Measurements from ENCODE around the gene LRRC17. TPM values are rescaled to one million over a fixed set of nuclear protein-coding genes. Genes with fewer than 3 reads are reported as not detected.

Gene LRRC17
- total RNA-seq, 1 experiment from 2014 or later, result 0.47 TPM

DNA sequence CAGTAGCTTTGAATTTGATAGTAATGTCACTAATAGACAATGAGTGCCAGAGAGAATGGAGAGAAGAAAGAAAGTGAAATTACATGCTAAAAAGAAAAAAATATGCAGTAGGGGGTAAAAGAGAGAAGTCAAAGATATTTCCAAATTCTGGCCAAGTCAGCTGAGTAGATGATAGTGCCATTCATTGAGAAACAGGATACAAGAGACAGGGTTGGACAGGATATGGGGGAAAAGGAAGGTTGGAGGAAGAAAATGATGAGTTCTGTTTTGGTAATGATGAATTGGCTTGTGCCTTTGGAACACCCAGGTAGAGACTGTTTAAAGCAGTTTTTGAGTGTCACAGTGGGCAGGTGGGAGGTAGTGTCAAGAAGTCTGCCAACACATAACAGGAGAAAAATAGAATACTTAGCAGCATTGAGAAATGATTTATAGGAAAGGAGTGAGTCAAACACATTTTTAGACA, 78.3 kb downstream of the LRRC17 start:
- Histone ChIP-seq H3K9me2 (ENCODE audit: insufficient read depth) (no peaks in the 10 kb centered on the region), H3K79me2 (ENCODE audit: insufficient read depth, low read length) (no peaks in the 10 kb centered on the region), H3K9ac (ENCODE audit: low read length) (peak overlapping the region; percentile 13; the same call in 1 of the 2 replicates), H3K27me3 (ENCODE audit: insufficient read depth, low read length) (no peaks in the 10 kb centered on the region), H3K4me1 (ENCODE audit: control insufficient read depth in 1 of 2, insufficient read depth in 2 of 2, low read length in 2 of 2) (peaks cover 40 to 42% of the 10 kb centered on the region in 2 experiments), H3K4me3 (replicated peaks in 1 of 2; ENCODE audit: low read depth in 1 of 2, low read length in 2 of 2) (peak overlapping the region in 1 of 2 experiments; percentile 28; a peak in 1 of 4 replicates), H3K36me3 (ENCODE audit: control insufficient read depth in 1 of 2, insufficient read depth in 2 of 2, low read length in 2 of 2) (no peaks in the 10 kb centered on the region), H4K20me1 (ENCODE audit: insufficient read depth) (no peaks in the 10 kb centered on the region), H3K4me2 (ENCODE audit: low read length) (peak overlapping the region; percentile 71), H3K27ac (ENCODE audit: low read depth, low read length) (peak overlapping the region; percentile 94), H2AFZ (ENCODE audit: low read depth, low read length, poor library complexity, severe bottlenecking) (peak overlapping the region; percentile 36), H3K9me3 (ENCODE audit: control insufficient read depth in 1 of 2, insufficient read depth in 1 of 2, low read depth in 1 of 2, low read length in 2 of 2) (no peaks in the 10 kb centered on the region)
- ChIA-PET POLR2A (no interaction called here), CTCF (no interaction called here), RAD21 (ENCODE audit: low non-redundant PET in 1 of 2, low total read pairs in 2 of 2, uncharacterized antibody in 2 of 2, unreplicated experiment in 2 of 2) (no interaction called here)
- TF ChIP-seq EGR1 (IDR thresholded peaks at IDR 0.05; ENCODE audit: low read depth), result no peak; the same call in 1 of the 2 replicates
- TF ChIP-seq SRF (IDR thresholded peaks at IDR 0.05; ENCODE audit: low read depth), result peak; percentile 24; the same call in 1 of the 2 replicates
- no peak for TF ChIP-seq EZH2phosphoT487 (IDR thresholded peaks at IDR 0.05; ENCODE audit: borderline replicate concordance)
- TF ChIP-seq CEBPB (IDR thresholded peaks at IDR 0.05; ENCODE audit: low read depth), result peak; percentile 9; the same call in 1 of the 2 replicates
- no peak for TF ChIP-seq SIN3A (IDR thresholded peaks at IDR 0.05; ENCODE audit: low read depth)
- TF ChIP-seq JUND (IDR thresholded peaks at IDR 0.05), result no peak
- TSS peak; percentile 75 for BruUV-seq (replicated peaks)
- ATAC-seq (peak; percentile 14), DNase-seq (ENCODE audit: low read depth, low spot score) (no peak)
- intact Hi-C loops (cut with micrococcal nuclease), result loop anchor here (1.0 kb wide), 1 partner anchor 13 kb away; no protein-coding TSS in a partner anchor

DNA sequence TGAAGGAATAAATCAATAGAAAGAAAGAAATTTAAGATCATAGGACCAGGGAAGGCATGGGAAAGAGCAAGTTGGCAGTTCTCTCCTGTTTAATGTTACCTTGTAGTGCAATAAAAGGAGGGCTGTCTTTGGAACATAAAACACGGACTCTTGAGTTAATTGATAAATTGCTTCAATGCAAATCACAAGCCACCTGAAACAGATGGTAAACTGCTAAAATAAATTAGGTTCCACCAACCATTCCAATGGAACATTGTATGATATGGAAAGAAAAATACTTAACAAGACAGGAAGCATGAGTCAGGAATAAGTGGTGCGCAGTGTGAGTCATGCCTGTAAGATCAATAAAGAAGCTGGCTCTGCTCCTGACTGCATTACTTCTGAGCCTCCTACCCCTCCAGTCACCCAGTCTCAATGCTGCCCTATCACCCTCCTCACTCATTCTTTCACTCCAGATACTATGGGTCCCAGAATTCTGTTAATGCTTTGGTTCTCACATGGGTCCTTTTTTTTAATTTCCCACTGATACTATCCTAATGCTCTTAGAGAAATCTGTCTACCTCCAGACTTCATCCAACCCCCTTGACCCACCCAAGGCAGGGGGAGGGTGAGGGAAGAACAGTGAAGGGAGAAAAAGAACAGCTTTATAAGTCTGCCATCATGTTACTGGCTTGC, 78.9 kb downstream of the LRRC17 start:
- Histone ChIP-seq H3K9ac (ENCODE audit: low read length) (peak overlapping the region; percentile 13), H2AFZ (ENCODE audit: low read depth, low read length, poor library complexity, severe bottlenecking) (peak overlapping the region; percentile 36), H3K9me3 (ENCODE audit: control insufficient read depth in 1 of 2, insufficient read depth in 1 of 2, low read depth in 1 of 2, low read length in 2 of 2) (no peaks in the 10 kb centered on the region), H3K27ac (ENCODE audit: low read depth, low read length) (peak overlapping the region; percentile 94), H3K9me2 (ENCODE audit: insufficient read depth) (no peaks in the 10 kb centered on the region), H4K20me1 (ENCODE audit: insufficient read depth) (no peaks in the 10 kb centered on the region), H3K27me3 (ENCODE audit: insufficient read depth, low read length) (no peaks in the 10 kb centered on the region), H3K4me1 (ENCODE audit: control insufficient read depth in 1 of 2, insufficient read depth in 2 of 2, low read length in 2 of 2) (peaks cover 40 to 42% of the 10 kb centered on the region in 2 experiments), H3K4me3 (replicated peaks in 1 of 2; ENCODE audit: low read depth in 1 of 2, low read length in 2 of 2) (peak overlapping the region in 1 of 2 experiments; percentile 28; a peak in 2 of 4 replicates), H3K79me2 (ENCODE audit: insufficient read depth, low read length) (no peaks in the 10 kb centered on the region), H3K36me3 (ENCODE audit: control insufficient read depth in 1 of 2, insufficient read depth in 2 of 2, low read length in 2 of 2) (no peaks in the 10 kb centered on the region), H3K4me2 (ENCODE audit: low read length) (peak overlapping the region; percentile 71)
- ATAC-seq, result peak; percentile 86
- CTCF ChIA-PET, result interaction anchor here (1.8 kb wide), 1 partner anchor 70 kb away, joined by 10 read pairs; no protein-coding TSS in a partner anchor
- intact Hi-C loops (cut with micrococcal nuclease), result loop anchor here (1.0 kb wide), 1 partner anchor 13 kb away; no protein-coding TSS in a partner anchor
- POLR2A ChIA-PET, result interaction anchor here (2.0 kb wide), 1 partner anchor 18 kb away, joined by 7 read pairs; no protein-coding TSS in a partner anchor
- RAD21 ChIA-PET (ENCODE audit: low non-redundant PET in 1 of 2, low total read pairs in 2 of 2, uncharacterized antibody in 2 of 2, unreplicated experiment in 2 of 2), result interaction anchor here in 1 of 2 experiments (1.6 kb wide), 1 partner anchor 70 kb away, joined by 13 read pairs; no protein-coding TSS in a partner anchor
- DNase-seq (ENCODE audit: low read depth, low spot score), result peak; percentile 96
- BruUV-seq (replicated peaks), result TSS peak; percentile 100
- TF ChIP-seq, protein P1, sequence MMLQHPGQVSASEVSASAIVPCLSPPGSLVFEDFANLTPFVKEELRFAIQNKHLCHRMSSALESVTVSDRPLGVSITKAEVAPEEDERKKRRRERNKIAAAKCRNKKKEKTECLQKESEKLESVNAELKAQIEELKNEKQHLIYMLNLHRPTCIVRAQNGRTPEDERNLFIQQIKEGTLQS (IDR thresholded peaks at IDR 0.05), result peak; percentile 79
- TF ChIP-seq POLR2AphosphoS5 (IDR thresholded peaks at IDR 0.05; ENCODE audit: low read depth, low read length) (peak; percentile 78), CBX3 (IDR thresholded peaks at IDR 0.05; ENCODE audit: low read depth) (peak; percentile 81), RAD21 (IDR thresholded peaks at IDR 0.05; ENCODE audit: low read depth) (peak; percentile 26), ZFX (IDR thresholded peaks at IDR 0.05) (no peak), ZNF274 (IDR thresholded peaks at IDR 0.05; ENCODE audit: low read depth, low read length) (no peak), SP1 (IDR thresholded peaks at IDR 0.05; ENCODE audit: low read depth) (peak; percentile 98), TCF7L2 (IDR thresholded peaks at IDR 0.05; ENCODE audit: borderline replicate concordance, extremely low read depth, insufficient read depth, insufficient read length) (peak; percentile 93), ELF1 (IDR thresholded peaks at IDR 0.05; ENCODE audit: borderline replicate concordance, low read depth) (no peak; the same call in 1 of the 2 replicates), CEBPB (IDR thresholded peaks at IDR 0.05; ENCODE audit: low read depth) (peak; percentile 76), JUND (IDR thresholded peaks at IDR 0.05) (peak; percentile 100)
- TF ChIP-seq, protein P2, sequence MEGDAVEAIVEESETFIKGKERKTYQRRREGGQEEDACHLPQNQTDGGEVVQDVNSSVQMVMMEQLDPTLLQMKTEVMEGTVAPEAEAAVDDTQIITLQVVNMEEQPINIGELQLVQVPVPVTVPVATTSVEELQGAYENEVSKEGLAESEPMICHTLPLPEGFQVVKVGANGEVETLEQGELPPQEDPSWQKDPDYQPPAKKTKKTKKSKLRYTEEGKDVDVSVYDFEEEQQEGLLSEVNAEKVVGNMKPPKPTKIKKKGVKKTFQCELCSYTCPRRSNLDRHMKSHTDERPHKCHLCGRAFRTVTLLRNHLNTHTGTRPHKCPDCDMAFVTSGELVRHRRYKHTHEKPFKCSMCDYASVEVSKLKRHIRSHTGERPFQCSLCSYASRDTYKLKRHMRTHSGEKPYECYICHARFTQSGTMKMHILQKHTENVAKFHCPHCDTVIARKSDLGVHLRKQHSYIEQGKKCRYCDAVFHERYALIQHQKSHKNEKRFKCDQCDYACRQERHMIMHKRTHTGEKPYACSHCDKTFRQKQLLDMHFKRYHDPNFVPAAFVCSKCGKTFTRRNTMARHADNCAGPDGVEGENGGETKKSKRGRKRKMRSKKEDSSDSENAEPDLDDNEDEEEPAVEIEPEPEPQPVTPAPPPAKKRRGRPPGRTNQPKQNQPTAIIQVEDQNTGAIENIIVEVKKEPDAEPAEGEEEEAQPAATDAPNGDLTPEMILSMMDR (IDR thresholded peaks at IDR 0.05 in 2 of 3, conservative IDR thresholded peaks at IDR 0.05 in 1 of 3; ENCODE audit: borderline replicate concordance in 1 of 3, insufficient read depth in 1 of 3, low read depth in 2 of 3, low read length in 2 of 3), result no peak

Data from HCT116 (cell line).